ENCODE data around the gene APOBEC3B.

Gene APOBEC3B

DNA sequence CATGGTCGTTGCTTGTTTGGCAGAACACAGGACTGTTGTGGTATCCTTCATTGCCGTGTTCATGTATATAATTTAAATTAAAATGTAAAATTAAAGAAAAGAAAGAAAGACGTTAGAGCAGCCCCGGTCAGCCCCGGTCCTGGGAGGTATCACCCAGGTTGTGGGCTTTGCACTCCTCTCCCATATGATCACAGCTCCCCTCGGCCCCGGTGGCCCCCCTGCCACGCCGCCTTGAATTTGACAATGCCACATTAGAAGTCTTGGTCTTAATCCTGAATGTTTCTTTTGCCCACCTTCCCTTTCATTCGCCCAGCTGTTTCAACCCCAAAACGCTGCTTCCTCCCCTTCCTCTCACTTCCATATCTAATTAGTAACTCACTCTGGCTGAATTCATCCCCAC is 13.3 kb upstream of the APOBEC3B start:
- FAIRE-seq, result no peak
- no peak for DNase-seq (ENCODE audit: insufficient read length, low spot score)
- TF ChIP-seq, protein P1, sequence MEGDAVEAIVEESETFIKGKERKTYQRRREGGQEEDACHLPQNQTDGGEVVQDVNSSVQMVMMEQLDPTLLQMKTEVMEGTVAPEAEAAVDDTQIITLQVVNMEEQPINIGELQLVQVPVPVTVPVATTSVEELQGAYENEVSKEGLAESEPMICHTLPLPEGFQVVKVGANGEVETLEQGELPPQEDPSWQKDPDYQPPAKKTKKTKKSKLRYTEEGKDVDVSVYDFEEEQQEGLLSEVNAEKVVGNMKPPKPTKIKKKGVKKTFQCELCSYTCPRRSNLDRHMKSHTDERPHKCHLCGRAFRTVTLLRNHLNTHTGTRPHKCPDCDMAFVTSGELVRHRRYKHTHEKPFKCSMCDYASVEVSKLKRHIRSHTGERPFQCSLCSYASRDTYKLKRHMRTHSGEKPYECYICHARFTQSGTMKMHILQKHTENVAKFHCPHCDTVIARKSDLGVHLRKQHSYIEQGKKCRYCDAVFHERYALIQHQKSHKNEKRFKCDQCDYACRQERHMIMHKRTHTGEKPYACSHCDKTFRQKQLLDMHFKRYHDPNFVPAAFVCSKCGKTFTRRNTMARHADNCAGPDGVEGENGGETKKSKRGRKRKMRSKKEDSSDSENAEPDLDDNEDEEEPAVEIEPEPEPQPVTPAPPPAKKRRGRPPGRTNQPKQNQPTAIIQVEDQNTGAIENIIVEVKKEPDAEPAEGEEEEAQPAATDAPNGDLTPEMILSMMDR (IDR thresholded peaks at IDR 0.05; ENCODE audit: insufficient read depth, missing control alignments), result no peak

DNA sequence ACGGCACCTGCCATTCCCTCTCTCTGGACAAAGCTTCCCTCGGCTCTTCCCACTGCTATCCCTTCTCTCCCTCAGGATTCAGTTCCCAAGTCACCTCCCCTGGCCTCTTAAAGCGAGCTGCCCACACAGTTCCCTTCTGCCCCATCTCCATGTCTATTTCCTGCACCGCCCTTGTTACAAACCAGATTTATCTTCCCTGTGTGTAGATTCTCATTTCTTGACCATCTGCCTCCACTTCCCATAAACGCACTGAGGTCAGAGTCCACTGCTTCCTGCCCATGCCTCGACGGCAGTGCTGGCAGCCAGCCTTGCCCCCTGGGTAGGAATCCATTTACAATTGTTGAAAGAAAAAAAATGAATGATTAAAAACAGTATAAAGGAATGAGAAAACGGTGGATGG is 11.6 kb upstream of the APOBEC3B start:
- FAIRE-seq, result no peak
- no peak for DNase-seq (ENCODE audit: insufficient read length, low spot score)
- TF ChIP-seq, protein P1 (IDR thresholded peaks at IDR 0.05; ENCODE audit: insufficient read depth, missing control alignments), result no peak

DNA sequence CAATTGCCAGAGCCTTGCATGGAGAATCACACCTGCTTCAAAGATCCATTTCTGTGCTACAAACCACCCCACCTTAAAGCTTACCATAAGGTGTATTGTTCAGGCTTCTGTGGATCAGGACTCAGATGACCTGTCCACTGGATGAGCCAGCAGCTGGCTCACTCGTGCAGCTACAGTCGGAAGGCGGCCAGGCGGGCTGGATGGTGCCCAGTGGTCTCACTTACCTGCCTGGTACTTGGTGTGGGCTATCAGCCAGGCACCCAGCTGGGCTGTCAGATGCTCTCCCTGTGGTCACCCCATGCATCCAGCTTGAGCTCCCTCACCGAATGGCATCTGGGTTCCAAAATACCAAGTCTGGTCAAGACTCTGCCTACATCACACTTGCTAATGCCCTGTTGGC is 10.9 kb upstream of the APOBEC3B start:
- no peak for DNase-seq (ENCODE audit: insufficient read length, low spot score)
- TF ChIP-seq, protein P1 (IDR thresholded peaks at IDR 0.05; ENCODE audit: insufficient read depth, missing control alignments), result no peak
- FAIRE-seq, result no peak

DNA sequence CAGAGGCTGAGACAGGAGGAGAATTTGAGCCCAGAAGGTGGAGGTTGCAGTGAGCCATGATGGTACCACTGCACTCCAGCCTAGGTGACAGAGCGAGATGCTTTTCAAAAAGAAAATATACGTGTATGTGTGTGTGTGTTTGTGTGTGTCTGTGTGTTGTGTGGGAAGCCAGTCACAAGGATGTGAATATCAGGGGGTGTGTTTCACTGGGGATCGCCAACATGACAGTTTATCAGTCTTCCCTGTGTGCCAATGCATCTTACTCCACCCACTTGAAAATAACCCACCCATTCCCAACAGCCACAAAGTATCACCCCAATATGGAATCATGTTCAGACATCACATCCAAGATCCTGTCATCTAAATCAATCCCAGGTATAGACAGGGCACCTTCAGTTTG is 10.4 kb upstream of the APOBEC3B start:
- FAIRE-seq, result no peak
- TF ChIP-seq, protein P1 (IDR thresholded peaks at IDR 0.05; ENCODE audit: insufficient read depth, missing control alignments), result no peak

DNA sequence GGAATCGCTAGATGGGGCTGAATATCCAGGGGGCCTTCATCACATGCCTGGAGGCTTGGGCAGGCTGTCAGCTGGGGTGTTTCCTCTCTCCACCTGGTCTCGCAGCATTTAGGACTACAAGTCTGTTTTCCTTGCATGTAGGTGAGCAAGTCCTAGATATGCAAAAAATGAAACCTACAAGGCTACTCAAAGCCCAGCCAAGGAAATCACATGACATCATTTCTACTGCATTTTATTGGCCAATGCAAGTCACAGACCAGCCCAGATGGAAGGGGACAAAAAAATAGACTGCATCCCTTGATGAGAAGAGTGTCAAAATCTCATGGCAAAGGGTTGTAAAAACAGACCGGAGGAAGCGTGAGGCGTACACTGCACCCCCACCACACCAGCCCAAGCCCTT is 9.6 kb upstream of the APOBEC3B start:
- FAIRE-seq (no peak), DNase-seq (ENCODE audit: insufficient read length, low spot score) (no peak)
- TF ChIP-seq, protein P1 (IDR thresholded peaks at IDR 0.05; ENCODE audit: insufficient read depth, missing control alignments), result no peak

More for the DNA sequence above, 10.4 kb upstream of the APOBEC3B start:
- no peak for DNase-seq (ENCODE audit: insufficient read length, low spot score)

DNA sequence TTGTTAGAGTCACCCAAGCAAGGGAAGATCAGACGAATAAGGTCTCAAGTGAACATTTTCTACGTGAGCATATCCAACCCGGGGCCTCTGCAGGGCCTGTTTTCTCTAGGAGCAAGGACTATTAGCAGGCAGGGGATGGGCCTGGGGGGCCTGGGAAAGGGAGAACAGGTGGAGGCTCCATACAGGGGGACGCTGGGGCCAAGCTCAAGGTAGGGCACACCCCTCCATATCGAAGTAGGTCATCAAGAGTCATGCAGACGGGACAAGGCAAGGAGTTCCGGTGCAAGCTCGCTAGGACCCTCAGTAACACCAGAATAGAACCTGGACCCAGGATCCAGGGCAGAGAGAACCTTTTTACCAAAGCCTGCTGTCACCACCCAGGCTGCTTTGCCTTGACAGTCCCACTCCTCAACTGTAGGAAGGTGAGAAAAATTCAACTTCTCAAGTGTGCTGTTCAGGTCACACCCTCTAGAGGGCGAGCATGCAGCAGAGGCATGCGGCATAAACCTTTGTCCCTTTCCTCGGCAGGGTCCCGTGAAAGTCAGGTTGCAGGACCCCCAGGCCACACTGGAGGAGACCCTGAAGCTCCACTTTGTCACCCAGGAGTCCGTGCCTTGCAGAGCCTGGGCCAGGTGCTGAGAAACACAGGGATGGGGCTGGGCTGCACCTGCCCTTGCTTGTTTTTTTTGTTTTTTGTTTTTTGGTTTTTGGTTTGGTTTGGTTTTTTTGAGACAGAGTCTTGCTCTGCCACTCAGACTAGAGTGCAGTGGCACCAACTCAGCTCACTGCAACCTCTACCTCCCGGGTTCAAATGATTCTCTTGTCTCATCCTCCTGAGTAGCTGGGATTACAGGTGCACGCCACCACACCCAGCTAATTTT is 8.6 kb upstream of the APOBEC3B start:
- TF ChIP-seq, protein P1 (IDR thresholded peaks at IDR 0.05; ENCODE audit: insufficient read depth, missing control alignments), result peak; percentile 60
- DNase-seq (ENCODE audit: insufficient read length, low spot score), result no peak
- no peak for FAIRE-seq

DNA sequence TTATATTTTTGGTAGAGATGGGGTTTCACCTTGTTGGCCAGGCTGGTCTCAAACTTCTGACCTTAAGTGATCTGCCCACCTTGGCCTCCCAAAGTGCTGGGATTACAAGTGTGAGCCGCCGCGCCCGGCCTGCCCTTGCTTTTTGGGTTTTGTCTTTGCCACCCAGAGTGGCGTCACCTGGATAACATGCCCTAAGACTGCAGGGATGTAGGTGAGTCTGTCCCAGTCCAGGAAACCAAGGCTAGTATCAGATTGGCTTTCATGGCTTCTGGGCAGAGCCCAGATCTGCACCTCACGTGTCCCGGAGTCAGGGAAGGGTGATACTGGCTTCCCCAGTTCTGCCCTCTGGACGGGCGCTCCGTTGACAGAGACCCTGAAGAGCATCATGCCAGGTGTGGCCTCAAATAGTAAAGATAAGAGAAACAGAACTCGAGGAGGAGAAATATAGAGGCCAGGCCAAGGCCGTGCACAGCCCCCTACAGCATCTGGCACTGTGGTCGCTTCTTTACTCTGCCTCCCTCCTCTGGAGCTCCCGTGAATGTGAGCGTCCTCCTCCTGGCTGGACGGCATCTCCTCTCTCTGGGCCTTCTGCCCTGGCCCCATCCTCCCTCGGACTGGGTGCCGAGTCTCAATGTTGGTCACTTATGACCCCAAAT is 7.8 kb upstream of the APOBEC3B start:
- TF ChIP-seq, protein P1 (IDR thresholded peaks at IDR 0.05; ENCODE audit: insufficient read depth, missing control alignments), result no peak
- FAIRE-seq, result no peak
- DNase-seq (ENCODE audit: insufficient read length, low spot score), result no peak

Data from D721Med (cell line).